Central memory CD8-positive, alpha-beta T cell (primary cell): Measurements from ENCODE around the gene C21orf91.

Source experiments
- ATAC-seq: fragments of 150-1000 bp; cut with Tn5 transposase; replicated peaks from 2 replicates; pipeline ENCODE4 v1.10.0; 2022; ENCODE audit warnings: mild to moderate bottlenecking, moderate FRiP score, moderate number of reproducible peaks; ENCODE audit not compliant: poor library complexity, severe bottlenecking; ENCODE audit errors: extremely low read depth
- DNase-seq, 2 donors: peaks; one replicate each; pipeline ENCODE4 v3.0.0; 2021; ENCODE audit warnings: low spot score in 2 of 2
- H3K27ac Mint-ChIP-seq: one replicate; pipeline ENCODE4 v1.8.0; 2022; ENCODE audit warnings: low read depth, mild to moderate bottlenecking, moderate library complexity, mixed read lengths
- H3K27me3 Mint-ChIP-seq: one replicate; pipeline ENCODE4 v1.8.0; 2022; ENCODE audit warnings: mixed read lengths
- H3K36me3 Mint-ChIP-seq: one replicate; pipeline ENCODE4 v1.8.0; 2022; ENCODE audit warnings: mild to moderate bottlenecking, moderate library complexity, mixed read lengths; ENCODE audit not compliant: insufficient read depth
- H3K4me1 Mint-ChIP-seq: one replicate; pipeline ENCODE4 v1.8.0; 2022; ENCODE audit warnings: mixed read lengths
- H3K4me3 Mint-ChIP-seq: one replicate; pipeline ENCODE4 v1.8.0; 2022; ENCODE audit warnings: mild to moderate bottlenecking, moderate library complexity, mixed read lengths
- H3K9me3 Mint-ChIP-seq: one replicate; pipeline ENCODE4 v1.8.0; 2022; ENCODE audit warnings: mixed read lengths

The C21orf91 gene

GRCh38 chr21:17819114-17819876 lies at the start of gene C21orf91:
C21orf91 (minus strand) TSS chr21:17819356; CDS start chr21:17818318, 1,038 bp downstream.
- Mint-ChIP-seq H3K27ac (peak within 1 kb of the TSS; percentile 95), H3K36me3 (peaks cover 28% of the 10 kb centered on the region), H3K4me3 (peak within 1 kb of the TSS; percentile 83), H3K27me3 (no peaks in the 10 kb centered on the region), H3K9me3 (no peaks in the 10 kb centered on the region), H3K4me1 (peaks cover 33% of the 10 kb centered on the region)
- ATAC-seq (peak; percentile 88), DNase-seq (peak; percentile 75 to 81)

GRCh38 chr21:17866590-17866989 lies 47.4 kb upstream of the C21orf91 start:
- no peak overlapping the region for H3K4me3 Mint-ChIP-seq
- H3K4me1 Mint-ChIP-seq = no peaks in the 10 kb centered on the region
- no peaks in the 10 kb centered on the region for H3K36me3 Mint-ChIP-seq
- no peaks in the 10 kb centered on the region for H3K27me3 Mint-ChIP-seq
- no peak overlapping the region for H3K27ac Mint-ChIP-seq
- DNase-seq (no peak), ATAC-seq (no peak)
- H3K9me3 Mint-ChIP-seq = no peaks in the 10 kb centered on the region

- DNase-seq = no peak
- H3K27ac Mint-ChIP-seq = no peak overlapping the region
- H3K4me3 Mint-ChIP-seq = no peak overlapping the region
- H3K4me1 Mint-ChIP-seq = no peaks in the 10 kb centered on the region
- no peak for ATAC-seq
- H3K27me3 Mint-ChIP-seq = peaks cover 10% of the 10 kb centered on the region
- no peaks in the 10 kb centered on the region for H3K36me3 Mint-ChIP-seq
- no peaks in the 10 kb centered on the region for H3K9me3 Mint-ChIP-seq
Measured at GRCh38 chr21:17859661-17860060, 40.5 kb upstream of the C21orf91 start.

GRCh38 chr21:17858747-17859146 lies 39.6 kb upstream of the C21orf91 start:
- Mint-ChIP-seq H3K27ac (no peak overlapping the region), H3K4me3 (no peak overlapping the region)
- no peak for ATAC-seq

GRCh38 chr21:17854745-17855144 lies 35.6 kb upstream of the C21orf91 start:
- DNase-seq (no peak), ATAC-seq (no peak)
- no peaks in the 10 kb centered on the region for H3K36me3 Mint-ChIP-seq
- H3K27me3 Mint-ChIP-seq = no peaks in the 10 kb centered on the region
- H3K9me3 Mint-ChIP-seq = no peaks in the 10 kb centered on the region
- no peak overlapping the region for H3K27ac Mint-ChIP-seq
- no peak overlapping the region for H3K4me3 Mint-ChIP-seq
- H3K4me1 Mint-ChIP-seq = no peaks in the 10 kb centered on the region

More at GRCh38 chr21:17858747-17859146, 39.6 kb upstream of the C21orf91 start:
- H3K9me3 Mint-ChIP-seq = no peaks in the 10 kb centered on the region
- no peaks in the 10 kb centered on the region for H3K36me3 Mint-ChIP-seq
- DNase-seq = no peak
- peaks cover 10% of the 10 kb centered on the region for H3K27me3 Mint-ChIP-seq
- no peaks in the 10 kb centered on the region for H3K4me1 Mint-ChIP-seq

GRCh38 chr21:17853393-17854275 lies 34.5 kb upstream of the C21orf91 start:
- no peak overlapping the region for H3K4me3 Mint-ChIP-seq
- no peaks in the 10 kb centered on the region for H3K4me1 Mint-ChIP-seq
- H3K27me3 Mint-ChIP-seq = no peaks in the 10 kb centered on the region
- ATAC-seq = no peak
- no peaks in the 10 kb centered on the region for H3K9me3 Mint-ChIP-seq
- no peak overlapping the region for H3K27ac Mint-ChIP-seq
- no peak for DNase-seq
- no peaks in the 10 kb centered on the region for H3K36me3 Mint-ChIP-seq

- no peak for ATAC-seq
- Mint-ChIP-seq H3K36me3 (no peaks in the 10 kb centered on the region), H3K27me3 (no peaks in the 10 kb centered on the region), H3K27ac (peak overlapping the region; percentile 15), H3K9me3 (no peaks in the 10 kb centered on the region), H3K4me1 (no peaks in the 10 kb centered on the region), H3K4me3 (no peak overlapping the region)
- DNase-seq = no peak
Measured at GRCh38 chr21:17848228-17848627, 29.1 kb upstream of the C21orf91 start.

GRCh38 chr21:17841103-17841502 lies 21.9 kb upstream of the C21orf91 start:
- no peaks in the 10 kb centered on the region for H3K27me3 Mint-ChIP-seq
- H3K4me3 Mint-ChIP-seq = no peak overlapping the region
- no peaks in the 10 kb centered on the region for H3K9me3 Mint-ChIP-seq
- no peak overlapping the region for H3K27ac Mint-ChIP-seq
- H3K4me1 Mint-ChIP-seq = no peaks in the 10 kb centered on the region
- DNase-seq = no peak
- no peak for ATAC-seq
- H3K36me3 Mint-ChIP-seq = peaks cover 2% of the 10 kb centered on the region

GRCh38 chr21:17834639-17835354 lies 15.6 kb upstream of the C21orf91 start:
- Mint-ChIP-seq H3K27me3 (no peaks in the 10 kb centered on the region), H3K27ac (no peak overlapping the region), H3K4me3 (no peak overlapping the region), H3K36me3 (no peaks in the 10 kb centered on the region), H3K4me1 (no peaks in the 10 kb centered on the region), H3K9me3 (no peaks in the 10 kb centered on the region)
- DNase-seq (no peak), ATAC-seq (no peak)

GRCh38 chr21:17829472-17829871 lies 10.3 kb upstream of the C21orf91 start:
- H3K4me1 Mint-ChIP-seq = no peaks in the 10 kb centered on the region
- no peaks in the 10 kb centered on the region for H3K9me3 Mint-ChIP-seq
- H3K27ac Mint-ChIP-seq = no peak overlapping the region
- H3K27me3 Mint-ChIP-seq = no peaks in the 10 kb centered on the region
- peaks cover 2% of the 10 kb centered on the region for H3K36me3 Mint-ChIP-seq
- DNase-seq = no peak
- ATAC-seq = no peak
- no peak overlapping the region for H3K4me3 Mint-ChIP-seq

GRCh38 chr21:17828223-17828622 lies 9.1 kb upstream of the C21orf91 start:
- Mint-ChIP-seq H3K27ac (peak overlapping the region; percentile 69), H3K27me3 (no peaks in the 10 kb centered on the region), H3K4me1 (no peaks in the 10 kb centered on the region), H3K4me3 (no peak overlapping the region), H3K36me3 (peaks cover 2% of the 10 kb centered on the region), H3K9me3 (no peaks in the 10 kb centered on the region)
- DNase-seq = no peak
- no peak for ATAC-seq

- ATAC-seq (no peak), DNase-seq (no peak)
- H3K27ac Mint-ChIP-seq = no peak overlapping the region
- peaks cover 16% of the 10 kb centered on the region for H3K4me1 Mint-ChIP-seq
- H3K9me3 Mint-ChIP-seq = no peaks in the 10 kb centered on the region
- H3K36me3 Mint-ChIP-seq = peaks cover 11% of the 10 kb centered on the region
- H3K4me3 Mint-ChIP-seq = no peak overlapping the region
- no peaks in the 10 kb centered on the region for H3K27me3 Mint-ChIP-seq
Measured at GRCh38 chr21:17823846-17824245, 4.7 kb upstream of the C21orf91 start.
